Endothelial cell of umbilical vein (primary cell): ENCODE measurements around the gene GBP5. TPM values are rescaled to one million over a fixed set of nuclear protein-coding genes. Genes with fewer than 3 reads are reported as not detected.

Source experiments
- BruUV-seq: library from RNA; stranded (reverse); fragments of 400-500 nt; replicated peaks from 2 replicates; lab custom pipeline; 2021; lab: Mats Ljungman, UMichigan
- CTCF ChIA-PET: fragments of 300-600, 350-600 bp; sonication (Branson Sonifier 250); formaldehyde crosslinking; loops from one replicate; lab custom pipeline; 2021; ENCODE audit warnings: antibody characterized with exemption, inconsistent platforms; lab: Charles Lee
- POLR2A ChIA-PET: fragments of 300-600, 350-600 bp; sonication (Branson Sonifier 250); formaldehyde crosslinking; loops from one replicate; lab custom pipeline; 2021; ENCODE audit warnings: antibody characterized with exemption, inconsistent platforms; lab: Charles Lee
- DNase-seq: peaks from one replicate; pipeline ENCODE4 v3.0.0-alpha.2; 2011; ENCODE audit warnings: low read depth, low spot score
- FAIRE-seq: peaks from 2 replicates; lab custom pipeline; 2011; peaks lifted over from hg19 to GRCh38; lab: Jason Lieb, UNC
- H2AFZ ChIP-seq: 2 replicates; pipeline ENCODE4 v1.6.0; 2012; ENCODE audit warnings: low read depth, low read length, control low read depth, inconsistent platforms
- H3K27ac ChIP-seq: 2 replicates; pipeline ENCODE4 v1.5.1; 2011; ENCODE audit warnings: low read depth, mild to moderate bottlenecking, control low read depth, low read length, moderate library complexity; ENCODE audit not compliant: insufficient read depth
- H3K27me3 ChIP-seq, 2 experiments: 2 replicates each; pipeline versions ENCODE4 v1.6.0 to v1.6.1; 2011; ENCODE audit warnings: low read length in 2 of 2, mixed read lengths in 1 of 2; ENCODE audit not compliant: control insufficient read depth in 2 of 2, insufficient read depth in 2 of 2
- H3K36me3 ChIP-seq, 2 experiments: 2 replicates in 1 of 2; 3 replicates in 1 of 2; pipeline ENCODE4 v1.5.1; 2011; ENCODE audit warnings: low read length in 2 of 2, mild to moderate bottlenecking in 1 of 2, moderate library complexity in 1 of 2; ENCODE audit not compliant: control insufficient read depth in 2 of 2, insufficient read depth in 2 of 2; ENCODE audit errors: extremely low read depth in 1 of 2
- H3K4me1 ChIP-seq: 3 replicates; pipeline ENCODE4 v1.5.1; 2011; ENCODE audit warnings: mild to moderate bottlenecking, low read length; ENCODE audit not compliant: control insufficient read depth, insufficient read depth; ENCODE audit errors: extremely low read depth
- H3K4me2 ChIP-seq: 2 replicates; pipeline ENCODE4 v1.6.1; 2011; ENCODE audit warnings: low read length, control low read depth, mixed read lengths; ENCODE audit not compliant: insufficient read depth
- H3K4me3 ChIP-seq, 3 experiments: fragments of 200-600 bp in 1 of 3; sonication (generic), shearing (Covaris generic) in 1 of 3; replicated peaks in 1 of 3; 2 replicates each; pipeline ENCODE4 v1.5.1; 2011 to 2016; ENCODE audit warnings: control low read depth in 3 of 3, low read length in 3 of 3, mild to moderate bottlenecking in 2 of 3, inconsistent platforms in 1 of 3, low read depth in 1 of 3, moderate library complexity in 1 of 3; ENCODE audit not compliant: insufficient read depth in 1 of 3
- H3K79me2 ChIP-seq: 2 replicates; pipeline ENCODE4 v1.6.0; 2012; ENCODE audit warnings: low read length, inconsistent platforms; ENCODE audit not compliant: control insufficient read depth, insufficient read depth
- H3K9ac ChIP-seq: replicated peaks from 2 replicates; pipeline ENCODE3; 2011; ENCODE audit warnings: low read length, control low read depth; ENCODE audit not compliant: insufficient read depth; ENCODE audit errors: extremely low read depth
- H3K9me1 ChIP-seq: replicated peaks from 3 replicates; pipeline ENCODE4 v1.6.0; 2011; ENCODE audit warnings: mild to moderate bottlenecking, low read length; ENCODE audit not compliant: control insufficient read depth, insufficient read depth; ENCODE audit errors: extremely low read depth
- H3K9me3 ChIP-seq: replicated peaks from 2 replicates; pipeline ENCODE4 v1.5.1; 2012; ENCODE audit warnings: low read length, inconsistent platforms; ENCODE audit not compliant: control insufficient read depth, insufficient read depth
- H4K20me1 ChIP-seq: replicated peaks from 2 replicates; pipeline ENCODE3; 2011; ENCODE audit warnings: mild to moderate bottlenecking, low read length; ENCODE audit not compliant: control insufficient read depth, insufficient read depth; ENCODE audit errors: extremely low read depth
- EZH2 ChIP-seq: IDR thresholded peaks from 2 replicates; pipeline ENCODE4 v1.6.1; 2012; ENCODE audit warnings: borderline replicate concordance, low read depth, mild to moderate bottlenecking, moderate library complexity, low read length, inconsistent platforms; ENCODE audit not compliant: severe bottlenecking
- FOS ChIP-seq: IDR thresholded peaks from 2 replicates; pipeline ENCODE4 v1.6.1; 2011; ENCODE audit warnings: mild to moderate bottlenecking, low read length, moderate library complexity, borderline replicate concordance; ENCODE audit not compliant: insufficient read depth
- GATA2 ChIP-seq: IDR thresholded peaks from 2 replicates; pipeline ENCODE4 v1.7.0; 2011; ENCODE audit warnings: low read depth, mild to moderate bottlenecking, moderate library complexity, mixed read lengths, low read length; ENCODE audit not compliant: insufficient read length, insufficient read depth
- JUN ChIP-seq: IDR thresholded peaks from 2 replicates; pipeline ENCODE4 v1.6.1; 2011; ENCODE audit warnings: borderline replicate concordance, low read depth; ENCODE audit not compliant: insufficient read length, insufficient read depth
- MYC ChIP-seq: IDR thresholded peaks from one replicate; pipeline ENCODE4 v1.6.1; 2011; ENCODE audit warnings: mild to moderate bottlenecking, low read depth, low read length
- POLR2A ChIP-seq: IDR thresholded peaks from 2 replicates; pipeline ENCODE4 v1.6.1; 2012; ENCODE audit warnings: low read depth, mild to moderate bottlenecking, control low read depth, low read length
- POLR2AphosphoS5 ChIP-seq: IDR thresholded peaks from 2 replicates; pipeline ENCODE4 v1.6.1; 2012; ENCODE audit warnings: low read depth, mild to moderate bottlenecking, control low read depth, low read length, moderate library complexity; ENCODE audit not compliant: insufficient read depth
- dilution Hi-C: fragments of 300-500 bp; cut with MboI; formaldehyde crosslinking; loops from one replicate; pipeline ENCODE4 v1.15.0; 2019; ENCODE audit warnings: low sequenced_read_pairs; ENCODE audit not compliant: extremely low pct_ligation_motif_present
- intact Hi-C: fragments of 100-400 bp; cut with micrococcal nuclease; formaldehyde crosslinking; loops from one replicate; pipeline ENCODE4 v1.10.0; 2022
- polyA plus RNA-seq, 4 experiments: library from polyadenylated mRNA; depleted of rRNA in 3 of 4; stranded (reverse) in 3 of 4; unstranded in 1 of 4; fragments of >200 nt; gene quantifications; 2 replicates each; pipeline versions ENCODE4 v1.2.1 to v1.2.3, GENCODE V29; 2011 to 2012; ENCODE audit warnings: missing spikeins in 1 of 4
- total RNA-seq: library from RNA; stranded (reverse); gene quantifications from 2 replicates; pipeline ENCODE4 v1.2.3, GENCODE V29; 2021
- TF ChIP-seq, protein P1 (sequence below): IDR thresholded peaks from 2 replicates; pipeline ENCODE4 v1.6.1; 2011; ENCODE audit not compliant: insufficient read depth, insufficient read length
- TF ChIP-seq, protein P2 (sequence below), 2 donors: IDR thresholded peaks; 1 replicate in 1 of 2; 2 replicates in 1 of 2; pipeline ENCODE4 v1.5.1; 2011; ENCODE audit warnings: low read length in 2 of 2, mild to moderate bottlenecking in 2 of 2, moderate library complexity in 2 of 2, control low read depth in 1 of 2, inconsistent platforms in 1 of 2, low read depth in 1 of 2; ENCODE audit not compliant: insufficient read depth in 1 of 2; ENCODE audit errors: extremely low read depth in 1 of 2

GBP5 gene
- total and polyA plus RNA-seq, 2 donors (not counting 3 experiments of a cell fraction or from before 2014, with no cell fraction given), result 0.31 TPM; not detected in 1

DNA sequence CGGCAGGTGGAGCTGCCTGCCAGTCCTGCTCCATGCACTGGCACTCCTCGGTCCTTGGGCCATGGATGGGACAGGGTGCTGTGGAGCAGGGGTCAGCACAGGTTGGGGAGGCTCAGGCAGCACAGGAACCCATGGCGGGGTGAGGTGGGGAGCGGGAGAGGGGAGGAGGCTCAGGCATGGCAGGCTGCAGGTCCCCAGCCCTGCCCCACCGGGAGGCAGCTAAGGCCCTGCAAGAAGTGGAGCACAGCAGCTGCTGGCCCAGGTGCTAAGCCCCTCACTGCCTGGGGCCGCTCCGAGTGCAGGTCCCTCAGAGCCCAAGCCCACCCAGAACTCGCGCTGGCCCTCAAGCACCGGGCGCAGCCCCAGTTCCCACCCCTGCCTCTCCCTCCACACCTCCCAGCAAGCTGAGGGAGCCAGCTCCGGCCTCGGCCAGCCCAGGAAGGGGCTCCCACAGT lies 691 bp upstream of the GBP5 start:
- no peak overlapping the region for H3K27ac ChIP-seq
- TF ChIP-seq FOS (no peak), POLR2AphosphoS5 (no peak), EZH2 (no peak), POLR2A (no peak), JUN (no peak), MYC (no peak), GATA2 (no peak)
- TF ChIP-seq, protein P1, sequence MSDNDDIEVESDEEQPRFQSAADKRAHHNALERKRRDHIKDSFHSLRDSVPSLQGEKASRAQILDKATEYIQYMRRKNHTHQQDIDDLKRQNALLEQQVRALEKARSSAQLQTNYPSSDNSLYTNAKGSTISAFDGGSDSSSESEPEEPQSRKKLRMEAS, result no peak
- TF ChIP-seq, protein P2, sequence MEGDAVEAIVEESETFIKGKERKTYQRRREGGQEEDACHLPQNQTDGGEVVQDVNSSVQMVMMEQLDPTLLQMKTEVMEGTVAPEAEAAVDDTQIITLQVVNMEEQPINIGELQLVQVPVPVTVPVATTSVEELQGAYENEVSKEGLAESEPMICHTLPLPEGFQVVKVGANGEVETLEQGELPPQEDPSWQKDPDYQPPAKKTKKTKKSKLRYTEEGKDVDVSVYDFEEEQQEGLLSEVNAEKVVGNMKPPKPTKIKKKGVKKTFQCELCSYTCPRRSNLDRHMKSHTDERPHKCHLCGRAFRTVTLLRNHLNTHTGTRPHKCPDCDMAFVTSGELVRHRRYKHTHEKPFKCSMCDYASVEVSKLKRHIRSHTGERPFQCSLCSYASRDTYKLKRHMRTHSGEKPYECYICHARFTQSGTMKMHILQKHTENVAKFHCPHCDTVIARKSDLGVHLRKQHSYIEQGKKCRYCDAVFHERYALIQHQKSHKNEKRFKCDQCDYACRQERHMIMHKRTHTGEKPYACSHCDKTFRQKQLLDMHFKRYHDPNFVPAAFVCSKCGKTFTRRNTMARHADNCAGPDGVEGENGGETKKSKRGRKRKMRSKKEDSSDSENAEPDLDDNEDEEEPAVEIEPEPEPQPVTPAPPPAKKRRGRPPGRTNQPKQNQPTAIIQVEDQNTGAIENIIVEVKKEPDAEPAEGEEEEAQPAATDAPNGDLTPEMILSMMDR (IDR thresholded peaks at IDR 0.05; ENCODE audit: extremely low read depth in 1 of 2, insufficient read depth in 1 of 2, low read depth in 1 of 2, low read length in 2 of 2), result no peak
- no peaks in the 10 kb centered on the region for H3K4me1 ChIP-seq
- FAIRE-seq, result no peak
- no peak overlapping the region for H2AFZ ChIP-seq
- CTCF ChIA-PET, result no interaction called here
- intact Hi-C loops (no loop called here), dilution Hi-C loops (no loop called here)
- no TSS peak for BruUV-seq
- H3K27me3 ChIP-seq, result no peaks in the 10 kb centered on the region
- POLR2A ChIA-PET, result no interaction called here
- no peaks in the 10 kb centered on the region for H3K9me3 ChIP-seq
- no peak overlapping the region for H3K4me2 ChIP-seq
- no peaks in the 10 kb centered on the region for H3K9me1 ChIP-seq
- no peaks in the 10 kb centered on the region for H4K20me1 ChIP-seq
- H3K36me3 ChIP-seq, result no peaks in the 10 kb centered on the region
- DNase-seq, result no peak
- H3K9ac ChIP-seq, result no peak overlapping the region
- H3K79me2 ChIP-seq, result no peaks in the 10 kb centered on the region
- no peak overlapping the region for H3K4me3 ChIP-seq
